ENCODE measurements around the gene ADGRB2. TPM values are rescaled to one million over a fixed set of nuclear protein-coding genes. Genes with fewer than 3 reads are reported as not detected.

The ADGRB2 gene
- total RNA-seq, 4 donors from 2014 or later: 2.2 to 4.6 (median 3.3) TPM

DNA sequence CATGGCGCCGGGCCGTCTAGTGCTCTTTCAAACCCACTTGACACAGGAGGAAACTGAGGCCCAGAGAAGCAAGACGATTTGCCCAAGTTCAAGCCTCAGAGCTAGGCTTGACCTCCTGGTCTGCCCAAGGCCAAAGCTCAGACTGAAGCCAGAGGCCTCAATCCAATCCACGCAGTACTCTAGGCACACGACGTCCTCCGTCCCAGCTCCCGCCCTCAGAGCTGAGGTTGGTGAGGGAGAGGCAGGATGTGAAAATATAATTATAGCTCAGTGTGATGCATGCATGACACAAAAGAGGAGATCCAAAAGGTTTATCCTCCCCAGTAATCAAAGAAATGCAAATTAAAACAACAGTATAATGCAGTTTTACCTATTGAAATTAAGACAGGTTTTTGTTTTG, 15.5 kb upstream of the ADGRB2 start:
- no peak overlapping the region for H3K4me3 ChIP-seq (ENCODE audit: low read depth, poor library complexity, severe bottlenecking)
- DNase-seq (ENCODE audit: low spot score in 2 of 2): no peak
- TF ChIP-seq POLR2A (IDR thresholded peaks at IDR 0.05): no peak
- TF ChIP-seq, protein P1, sequence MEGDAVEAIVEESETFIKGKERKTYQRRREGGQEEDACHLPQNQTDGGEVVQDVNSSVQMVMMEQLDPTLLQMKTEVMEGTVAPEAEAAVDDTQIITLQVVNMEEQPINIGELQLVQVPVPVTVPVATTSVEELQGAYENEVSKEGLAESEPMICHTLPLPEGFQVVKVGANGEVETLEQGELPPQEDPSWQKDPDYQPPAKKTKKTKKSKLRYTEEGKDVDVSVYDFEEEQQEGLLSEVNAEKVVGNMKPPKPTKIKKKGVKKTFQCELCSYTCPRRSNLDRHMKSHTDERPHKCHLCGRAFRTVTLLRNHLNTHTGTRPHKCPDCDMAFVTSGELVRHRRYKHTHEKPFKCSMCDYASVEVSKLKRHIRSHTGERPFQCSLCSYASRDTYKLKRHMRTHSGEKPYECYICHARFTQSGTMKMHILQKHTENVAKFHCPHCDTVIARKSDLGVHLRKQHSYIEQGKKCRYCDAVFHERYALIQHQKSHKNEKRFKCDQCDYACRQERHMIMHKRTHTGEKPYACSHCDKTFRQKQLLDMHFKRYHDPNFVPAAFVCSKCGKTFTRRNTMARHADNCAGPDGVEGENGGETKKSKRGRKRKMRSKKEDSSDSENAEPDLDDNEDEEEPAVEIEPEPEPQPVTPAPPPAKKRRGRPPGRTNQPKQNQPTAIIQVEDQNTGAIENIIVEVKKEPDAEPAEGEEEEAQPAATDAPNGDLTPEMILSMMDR (IDR thresholded peaks at IDR 0.05): no peak
- 88 to 94% methylated on average over 9 of the region's 9 CpGs for WGBS, 2 donors
- intact Hi-C loops (cut with DNase I; ENCODE audit: low total_unique reads): loop anchor here (10.0 kb wide), 2 partner anchors 205 to 285 kb away; partner anchors contain the start of gene TINAGL1

DNA sequence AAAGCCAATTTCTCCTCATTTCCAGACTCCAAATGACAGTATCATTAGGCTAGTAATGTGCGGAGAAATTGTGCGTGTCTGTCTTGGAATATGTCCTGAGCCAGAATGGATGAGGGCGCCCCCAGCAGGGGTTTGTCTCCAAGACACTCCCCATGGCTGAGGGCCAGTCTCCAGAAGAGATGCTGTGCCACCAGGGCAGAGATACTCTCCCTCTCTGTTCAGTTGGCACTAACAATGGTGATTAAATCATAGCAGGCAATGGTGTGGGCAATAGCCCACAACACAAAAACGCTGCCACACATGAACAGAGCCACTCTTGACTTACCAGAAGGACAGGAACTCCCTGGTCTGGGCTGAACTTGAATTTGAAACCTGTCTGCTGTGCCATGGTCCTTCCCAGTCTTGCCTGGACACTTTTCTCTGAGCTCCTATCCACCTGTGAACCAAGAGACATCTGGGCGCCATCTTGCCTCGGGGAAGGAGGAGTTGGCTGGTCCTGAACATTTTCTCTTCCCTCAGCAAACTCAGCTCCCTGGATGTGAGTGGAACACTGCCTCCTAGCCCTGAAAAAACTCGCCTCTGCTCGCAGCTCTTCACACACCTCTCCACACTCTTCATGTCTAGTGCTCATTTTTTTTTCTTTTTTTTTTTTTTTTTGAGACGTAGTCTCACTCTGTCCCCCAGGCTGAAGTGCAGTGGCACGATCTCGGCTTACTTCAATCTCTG, 14.8 kb upstream of the ADGRB2 start:
- DNase-seq (ENCODE audit: low spot score in 2 of 2): no peak
- intact Hi-C loops (cut with DNase I; ENCODE audit: low total_unique reads): no loop called here
- TF ChIP-seq, protein P1 (IDR thresholded peaks at IDR 0.05): no peak
- no peak for TF ChIP-seq POLR2A (IDR thresholded peaks at IDR 0.05)
- 72 to 75% methylated on average over 11 of the region's 11 CpGs for WGBS, 2 donors
- H3K4me3 ChIP-seq (ENCODE audit: low read depth, poor library complexity, severe bottlenecking): no peak overlapping the region

DNA sequence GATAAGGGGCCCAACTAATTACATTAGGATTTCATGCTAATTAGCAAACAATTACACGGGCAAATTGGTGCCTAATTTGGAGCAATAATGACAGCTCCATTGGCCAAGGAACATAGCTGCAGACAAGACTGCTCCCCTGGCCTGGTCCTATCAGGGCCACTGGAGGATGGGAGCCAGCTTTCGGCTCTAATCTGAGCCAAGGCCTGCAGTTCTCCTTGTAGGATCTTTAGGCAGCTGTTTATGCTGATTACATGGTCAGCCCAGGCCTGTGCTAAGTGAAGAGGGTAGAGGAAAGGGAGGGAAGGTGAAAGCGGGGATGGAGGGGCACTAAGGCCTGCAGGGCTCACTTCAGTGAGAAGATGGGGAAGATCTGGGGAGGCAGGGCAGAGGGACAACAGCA, 12.4 kb upstream of the ADGRB2 start:
- no peak overlapping the region for H3K4me3 ChIP-seq (ENCODE audit: low read depth, poor library complexity, severe bottlenecking)
- 85 to 88% methylated on average over 3 of the region's 3 CpGs for WGBS, 2 donors
- intact Hi-C loops (cut with DNase I; ENCODE audit: low total_unique reads): no loop called here
- TF ChIP-seq, protein P1 (IDR thresholded peaks at IDR 0.05): no peak
- no peak for TF ChIP-seq POLR2A (IDR thresholded peaks at IDR 0.05)
- no peak for DNase-seq (ENCODE audit: low spot score in 2 of 2)

DNA sequence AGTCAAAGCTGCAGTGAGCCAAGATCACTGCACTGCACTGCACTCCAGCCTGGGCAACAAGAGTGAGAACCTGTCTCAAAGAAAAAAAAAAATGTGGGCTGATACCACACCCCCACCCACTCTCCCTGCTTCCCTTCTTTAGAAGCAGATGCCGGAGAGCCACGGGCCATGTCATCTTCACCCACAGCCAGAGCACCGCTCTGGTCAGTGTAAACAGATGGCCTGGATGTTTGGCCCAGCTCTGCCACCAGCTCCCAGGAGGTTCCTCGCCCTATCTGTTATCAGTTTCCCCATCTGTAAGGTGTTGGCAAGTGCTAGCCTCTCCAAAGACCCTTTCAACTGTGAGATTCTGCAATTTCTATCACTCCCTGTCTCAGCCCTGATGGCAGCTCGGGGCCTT, 11.9 kb upstream of the ADGRB2 start:
- no peak for TF ChIP-seq POLR2A (IDR thresholded peaks at IDR 0.05)
- TF ChIP-seq, protein P1 (IDR thresholded peaks at IDR 0.05): no peak
- WGBS, 2 donors: 93 to 95% methylated on average over 5 of the region's 5 CpGs
- H3K4me3 ChIP-seq (ENCODE audit: low read depth, poor library complexity, severe bottlenecking): no peak overlapping the region
- no peak for DNase-seq (ENCODE audit: low spot score in 2 of 2)
- intact Hi-C loops (cut with DNase I; ENCODE audit: low total_unique reads): no loop called here

- H3K4me3 ChIP-seq (ENCODE audit: low read depth, poor library complexity, severe bottlenecking): no peak overlapping the region
- DNase-seq (ENCODE audit: low spot score in 2 of 2): no peak
- no peak for TF ChIP-seq POLR2A (IDR thresholded peaks at IDR 0.05)
- TF ChIP-seq, protein P1 (IDR thresholded peaks at IDR 0.05): no peak
- intact Hi-C loops (cut with DNase I; ENCODE audit: low total_unique reads): no loop called here
- WGBS, 2 donors: 77 to 84% methylated on average over 10 of the region's 10 CpGs
Measured at GRCh38 chr1:31775210-31775999, 11.3 kb upstream of the ADGRB2 start.

Measured in lower leg skin (tissue), 4 donors.